Sigmoid colon (tissue), 7 donors: ENCODE measurements around the gene LGR6. TPM values are rescaled to one million over a fixed set of nuclear protein-coding genes. Genes with fewer than 3 reads are reported as not detected.

Source experiments
- DNase-seq: peaks from one replicate; pipeline ENCODE4 v3.0.0-alpha.2; 2019
- H3K27ac ChIP-seq, 4 donors: fragments of 200-600 bp; sonication (generic); one replicate each; pipeline ENCODE4 v1.5.1; 2016 to 2019; ENCODE audit warnings: mild to moderate bottlenecking in 1 of 4
- H3K27me3 ChIP-seq, 3 donors: fragments of 200-600 bp; sonication (generic); one replicate each; pipeline ENCODE4 v1.5.1; 2019; ENCODE audit warnings: mild to moderate bottlenecking in 1 of 3
- H3K36me3 ChIP-seq, 4 donors: fragments of 200-600 bp; sonication (generic); one replicate each; pipeline ENCODE4 v1.5.1; 2016 to 2019
- H3K4me1 ChIP-seq, 4 donors: fragments of 200-600 bp; sonication (generic); one replicate each; pipeline ENCODE4 v1.5.1; 2017 to 2019
- H3K4me3 ChIP-seq, 4 donors: fragments of 200-600 bp; sonication (generic); one replicate each; pipeline ENCODE4 v1.5.1; 2017 to 2019; ENCODE audit warnings: mild to moderate bottlenecking in 2 of 4, moderate library complexity in 1 of 4
- H3K9me3 ChIP-seq, 4 donors: fragments of 200-600 bp in 3 of 4; sonication (generic) in 3 of 4; one replicate each; pipeline versions ENCODE4 v1.5.1 to v1.6.1; 2013 to 2019
- EP300 ChIP-seq, 4 donors: sonication (generic); formaldehyde crosslinking; IDR thresholded peaks; one replicate each; pipeline ENCODE4 v1.6.1; 2017; ENCODE audit warnings: antibody characterized with exemption in 4 of 4
- POLR2A ChIP-seq, 2 donors: fragments of 450-650 bp; IDR thresholded peaks; one replicate each; pipeline ENCODE4 v1.6.1; 2016; ENCODE audit warnings: antibody characterized with exemption in 2 of 2, mild to moderate bottlenecking in 2 of 2, moderate library complexity in 2 of 2
- POLR2AphosphoS5 ChIP-seq, 4 donors: sonication (generic); formaldehyde crosslinking; IDR thresholded peaks; one replicate each; pipeline ENCODE4 v1.6.1; 2017; ENCODE audit warnings: antibody characterized with exemption in 4 of 4
- WGBS, 2 donors: extraction: QIAGEN DNeasy Blood & Tissue Kit; methylation state at CpG; one replicate each; pipeline ENCODE4 v1.1.7; 2013; 5-methylcytosine and 5-hydroxymethylcytosine counted together
- intact Hi-C: fragments of 100-400 bp; cut with DNase I; formaldehyde crosslinking; loops from one replicate; pipeline ENCODE4 v1.15.1; 2023
- polyA plus RNA-seq, 3 donors: library from polyadenylated mRNA; stranded (reverse); fragments of 200-250 nt; gene quantifications; one replicate each; pipeline ENCODE4 v1.2.3, GENCODE V29; 2013
- total RNA-seq, 4 donors: library from RNA; depleted of rRNA; stranded (reverse); fragments of >200 nt; gene quantifications; one replicate each; pipeline ENCODE4 v1.1.0, GENCODE V29; 2016
- TF ChIP-seq, protein P1 (sequence below), 4 experiments: fragments of 450-650 bp in 3 of 4; fragments of 200-600 bp in 1 of 4; IDR thresholded peaks; one replicate each; pipeline ENCODE4 v1.5.1; 2016 to 2019; ENCODE audit warnings: antibody characterized with exemption in 4 of 4, mild to moderate bottlenecking in 3 of 4, moderate library complexity in 2 of 4
- donor health status: healthy with polysubstance abuse.
- donor health status: Bipolar disorder and iron deficiency.
- donor health status: healthy.

LGR6 gene
- total and polyA plus RNA-seq, 7 donors = 0.14 to 1.0 (median 0.28) TPM; not detected in 4

DNA sequence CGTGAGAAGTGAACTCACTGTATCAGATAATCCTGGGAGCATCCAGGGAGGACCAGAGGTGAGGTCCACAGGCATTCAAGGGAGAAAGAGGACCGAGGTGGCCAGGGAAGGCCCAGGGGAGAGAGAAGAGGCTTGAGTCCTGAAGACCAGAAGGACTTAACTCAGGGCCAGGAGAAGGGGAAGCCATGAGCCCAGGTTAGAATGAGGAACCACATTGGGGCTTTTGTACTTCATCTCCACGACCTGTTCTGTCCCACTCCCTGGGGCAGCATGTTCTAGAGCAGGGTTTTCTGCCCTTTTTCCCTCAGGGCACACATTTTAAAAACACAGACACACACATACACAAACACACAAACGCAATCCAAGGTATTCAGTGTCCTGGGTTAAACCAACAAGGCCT, 8.4 kb downstream of the LGR6 start:
- DNase-seq = no peak
- intact Hi-C loops = no loop called here
- WGBS, 2 donors = 66 to 75% methylated on average over 4 of the region's 4 CpGs
- Histone ChIP-seq H3K9me3 (no peaks in the 10 kb centered on the region), H3K27ac (no peak overlapping the region), H3K36me3 (no peaks in the 10 kb centered on the region), H3K27me3 (peaks cover 0 to 2% (median 0%) of the 10 kb centered on the region in 3 donors), H3K4me3 (no peak overlapping the region), H3K4me1 (peaks cover 0 to 7% (median 0%) of the 10 kb centered on the region in 4 donors)
- TF ChIP-seq POLR2A (IDR thresholded peaks at IDR 0.05) (no peak), POLR2AphosphoS5 (IDR thresholded peaks at IDR 0.05) (no peak), EP300 (IDR thresholded peaks at IDR 0.05) (no peak)
- TF ChIP-seq, protein P1, sequence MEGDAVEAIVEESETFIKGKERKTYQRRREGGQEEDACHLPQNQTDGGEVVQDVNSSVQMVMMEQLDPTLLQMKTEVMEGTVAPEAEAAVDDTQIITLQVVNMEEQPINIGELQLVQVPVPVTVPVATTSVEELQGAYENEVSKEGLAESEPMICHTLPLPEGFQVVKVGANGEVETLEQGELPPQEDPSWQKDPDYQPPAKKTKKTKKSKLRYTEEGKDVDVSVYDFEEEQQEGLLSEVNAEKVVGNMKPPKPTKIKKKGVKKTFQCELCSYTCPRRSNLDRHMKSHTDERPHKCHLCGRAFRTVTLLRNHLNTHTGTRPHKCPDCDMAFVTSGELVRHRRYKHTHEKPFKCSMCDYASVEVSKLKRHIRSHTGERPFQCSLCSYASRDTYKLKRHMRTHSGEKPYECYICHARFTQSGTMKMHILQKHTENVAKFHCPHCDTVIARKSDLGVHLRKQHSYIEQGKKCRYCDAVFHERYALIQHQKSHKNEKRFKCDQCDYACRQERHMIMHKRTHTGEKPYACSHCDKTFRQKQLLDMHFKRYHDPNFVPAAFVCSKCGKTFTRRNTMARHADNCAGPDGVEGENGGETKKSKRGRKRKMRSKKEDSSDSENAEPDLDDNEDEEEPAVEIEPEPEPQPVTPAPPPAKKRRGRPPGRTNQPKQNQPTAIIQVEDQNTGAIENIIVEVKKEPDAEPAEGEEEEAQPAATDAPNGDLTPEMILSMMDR (IDR thresholded peaks at IDR 0.05) = no peak

DNA sequence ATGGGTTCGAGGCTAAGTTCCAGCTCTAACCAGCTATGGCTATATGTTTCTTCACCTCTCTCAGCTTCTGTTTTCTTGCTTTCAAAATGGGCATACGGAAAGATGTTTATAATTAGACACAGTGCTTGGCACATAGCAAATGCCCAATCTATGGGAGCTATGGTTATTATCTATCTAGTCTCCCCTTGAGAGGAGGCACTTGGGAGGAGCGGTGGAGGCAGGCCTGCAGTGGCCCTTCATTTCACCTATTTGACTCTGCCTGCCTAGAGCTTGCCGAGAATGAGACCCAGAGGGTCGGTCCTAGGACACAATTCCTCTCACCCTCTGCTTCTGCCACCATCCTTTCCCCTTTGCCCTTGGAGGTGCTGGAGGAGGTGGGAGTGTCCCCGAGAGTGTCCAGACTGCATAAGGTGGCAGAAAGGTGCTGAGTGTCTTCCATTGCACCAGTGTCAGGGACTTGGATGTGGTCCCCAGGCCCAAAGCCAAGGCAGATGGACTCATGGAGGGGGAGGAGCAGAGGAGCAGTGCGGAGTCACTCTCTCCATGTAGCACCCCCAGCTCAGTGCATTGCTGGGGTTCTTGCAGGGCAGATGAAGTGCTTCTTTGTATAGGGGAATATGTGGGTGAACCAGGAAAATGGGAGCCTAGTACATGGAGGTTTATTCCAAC, 9.0 kb downstream of the LGR6 start:
- no peak overlapping the region for H3K27ac ChIP-seq
- DNase-seq = no peak
- no peaks in the 10 kb centered on the region for H3K36me3 ChIP-seq
- no peaks in the 10 kb centered on the region for H3K9me3 ChIP-seq
- H3K27me3 ChIP-seq = peaks cover 0 to 4% (median 0%) of the 10 kb centered on the region in 3 donors
- H3K4me1 ChIP-seq = peaks cover 0 to 7% (median 0%) of the 10 kb centered on the region in 4 donors
- intact Hi-C loops = no loop called here
- 93 to 94% methylated on average over 7 of the region's 7 CpGs for WGBS, 2 donors
- no peak overlapping the region for H3K4me3 ChIP-seq
- TF ChIP-seq POLR2A (IDR thresholded peaks at IDR 0.05) (no peak), POLR2AphosphoS5 (IDR thresholded peaks at IDR 0.05) (no peak), EP300 (IDR thresholded peaks at IDR 0.05) (no peak)
- TF ChIP-seq, protein P1 (IDR thresholded peaks at IDR 0.05) = no peak

DNA sequence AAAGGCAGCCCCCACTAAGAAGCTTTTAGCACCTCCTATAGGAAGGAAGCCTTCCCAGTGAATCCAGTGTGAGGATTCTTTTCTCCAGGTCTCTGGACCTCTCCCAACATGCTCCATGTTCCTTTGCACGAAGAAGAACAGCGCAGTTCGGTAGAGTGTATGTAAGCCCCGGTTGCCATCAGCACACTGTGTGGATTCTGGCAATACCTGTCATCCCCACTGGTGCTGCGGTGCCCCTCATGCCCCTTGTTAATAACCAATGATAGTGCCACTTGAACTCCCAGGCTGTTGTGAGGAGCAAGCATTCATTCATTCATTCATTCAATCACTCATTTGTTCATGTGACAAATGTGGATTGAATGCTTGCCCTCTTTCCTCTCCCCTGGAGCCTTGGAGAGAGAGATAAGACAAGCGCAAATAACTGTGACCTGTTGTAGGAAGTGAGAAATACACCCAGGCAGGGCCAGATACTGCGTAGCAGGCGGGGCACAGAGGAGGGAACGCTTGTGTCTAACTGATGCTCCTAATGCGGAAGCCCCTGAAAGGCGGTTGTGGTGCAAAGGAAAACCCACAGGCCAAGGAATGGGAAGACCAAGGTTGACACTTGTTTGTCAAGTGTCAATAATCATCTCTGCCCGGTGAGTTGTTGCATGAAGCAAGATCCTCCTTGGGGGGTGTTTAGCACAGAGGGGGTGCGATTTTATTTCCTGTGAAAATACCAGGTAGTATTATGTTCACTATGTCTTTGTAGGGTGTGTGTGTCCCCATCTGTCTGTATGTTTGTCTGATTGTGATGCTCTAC, 9.8 kb downstream of the LGR6 start:
- Histone ChIP-seq H3K4me3 (no peak overlapping the region), H3K27ac (no peak overlapping the region), H3K36me3 (no peaks in the 10 kb centered on the region), H3K4me1 (peaks cover 0 to 7% (median 0%) of the 10 kb centered on the region in 4 donors), H3K9me3 (no peaks in the 10 kb centered on the region), H3K27me3 (peaks cover 0 to 6% (median 4%) of the 10 kb centered on the region in 3 donors)
- intact Hi-C loops = no loop called here
- WGBS, 2 donors = 59 to 68% methylated on average over 13 of the region's 13 CpGs
- TF ChIP-seq POLR2A (IDR thresholded peaks at IDR 0.05) (no peak), EP300 (IDR thresholded peaks at IDR 0.05) (no peak), POLR2AphosphoS5 (IDR thresholded peaks at IDR 0.05) (no peak)
- TF ChIP-seq, protein P1 (IDR thresholded peaks at IDR 0.05) = no peak
- no peak for DNase-seq

DNA sequence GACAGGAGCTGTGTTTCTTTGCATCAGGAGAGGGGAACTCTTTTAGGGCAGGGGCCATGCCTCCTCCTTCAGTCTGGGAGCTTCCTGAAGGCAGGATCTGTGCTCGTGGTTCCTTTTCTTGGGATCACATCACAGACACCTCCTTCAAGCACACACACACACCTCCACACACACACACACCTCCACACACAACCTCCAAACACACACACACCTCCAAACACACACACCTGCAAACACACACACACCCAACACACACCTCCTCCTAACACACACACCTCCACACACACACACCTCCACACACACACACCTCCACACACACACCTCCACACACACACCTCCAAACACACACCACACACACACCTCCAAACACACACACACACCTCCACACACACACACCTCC, 10.5 kb downstream of the LGR6 start:
- H3K4me1 ChIP-seq = peaks cover 0 to 7% (median 0%) of the 10 kb centered on the region in 4 donors
- no peaks in the 10 kb centered on the region for H3K36me3 ChIP-seq
- TF ChIP-seq, protein P1 (IDR thresholded peaks at IDR 0.05) = no peak
- TF ChIP-seq POLR2AphosphoS5 (IDR thresholded peaks at IDR 0.05) (no peak), POLR2A (IDR thresholded peaks at IDR 0.05) (no peak), EP300 (IDR thresholded peaks at IDR 0.05) (no peak)
- no peak overlapping the region for H3K4me3 ChIP-seq
- intact Hi-C loops = no loop called here
- peaks cover 0 to 13% (median 4%) of the 10 kb centered on the region in 3 donors for H3K27me3 ChIP-seq
- WGBS, 2 donors = 40 to 47% methylated on average over 1 of the region's 1 CpG
- H3K9me3 ChIP-seq = no peaks in the 10 kb centered on the region
- DNase-seq = no peak
- H3K27ac ChIP-seq = no peak overlapping the region
